OCI-LY3 (cell line): ENCODE measurements around the gene NOC2L.

Experiments
- EZH2phosphoT487 ChIP-seq: fragments of 200-600 bp; shearing (Covaris generic); IDR thresholded peaks from 2 replicates; pipeline ENCODE4 v1.6.1; 2018; ENCODE audit warnings: antibody characterized with exemption, mixed run types, low read depth
- TF ChIP-seq, protein P1 (sequence below): fragments of 200-600, 300-600 bp; sonication (generic); IDR thresholded peaks from 2 replicates; pipeline ENCODE4 v1.5.1; 2014; ENCODE audit warnings: antibody characterized with exemption, low read length, low read depth

DNA sequence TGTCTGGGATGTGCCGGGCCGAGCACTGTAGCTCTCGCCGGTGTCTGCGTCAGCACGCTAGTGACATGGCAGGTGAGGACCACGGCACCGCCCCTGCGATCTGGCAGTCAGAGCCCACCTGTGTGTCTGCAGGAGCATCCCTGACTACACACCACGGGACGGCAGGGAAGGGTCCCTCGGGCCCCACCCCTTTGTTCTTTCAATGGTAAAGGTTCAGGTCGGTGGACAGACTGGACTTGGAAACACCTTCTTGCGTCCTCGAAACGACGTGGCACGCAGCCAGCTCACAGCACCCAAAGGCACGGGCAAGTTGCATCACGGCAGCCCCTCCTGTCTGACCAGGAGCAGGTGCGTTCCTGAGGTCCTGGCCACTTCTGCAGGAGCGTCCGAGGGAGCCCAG is 39.0 kb downstream of the NOC2L start:
- TF ChIP-seq, protein P1, sequence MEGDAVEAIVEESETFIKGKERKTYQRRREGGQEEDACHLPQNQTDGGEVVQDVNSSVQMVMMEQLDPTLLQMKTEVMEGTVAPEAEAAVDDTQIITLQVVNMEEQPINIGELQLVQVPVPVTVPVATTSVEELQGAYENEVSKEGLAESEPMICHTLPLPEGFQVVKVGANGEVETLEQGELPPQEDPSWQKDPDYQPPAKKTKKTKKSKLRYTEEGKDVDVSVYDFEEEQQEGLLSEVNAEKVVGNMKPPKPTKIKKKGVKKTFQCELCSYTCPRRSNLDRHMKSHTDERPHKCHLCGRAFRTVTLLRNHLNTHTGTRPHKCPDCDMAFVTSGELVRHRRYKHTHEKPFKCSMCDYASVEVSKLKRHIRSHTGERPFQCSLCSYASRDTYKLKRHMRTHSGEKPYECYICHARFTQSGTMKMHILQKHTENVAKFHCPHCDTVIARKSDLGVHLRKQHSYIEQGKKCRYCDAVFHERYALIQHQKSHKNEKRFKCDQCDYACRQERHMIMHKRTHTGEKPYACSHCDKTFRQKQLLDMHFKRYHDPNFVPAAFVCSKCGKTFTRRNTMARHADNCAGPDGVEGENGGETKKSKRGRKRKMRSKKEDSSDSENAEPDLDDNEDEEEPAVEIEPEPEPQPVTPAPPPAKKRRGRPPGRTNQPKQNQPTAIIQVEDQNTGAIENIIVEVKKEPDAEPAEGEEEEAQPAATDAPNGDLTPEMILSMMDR, result no peak
- TF ChIP-seq EZH2phosphoT487, result no peak
